Mesothelial cell of epicardium (in vitro differentiated cells): ENCODE measurements around the gene MUC21. TPM values are rescaled to one million over a fixed set of nuclear protein-coding genes. Genes with fewer than 3 reads are reported as not detected.

Source experiments
- DNase-seq, 2 experiments: peaks; one replicate each; pipeline ENCODE4 v3.0.0; 2021; ENCODE audit warnings: low spot score in 2 of 2; ENCODE audit not compliant: unreplicated experiment in 2 of 2
- H3K27ac Mint-ChIP-seq: 2 replicates; pipeline ENCODE4 v1.8.0; 2021; ENCODE audit warnings: mixed read lengths
- H3K27me3 Mint-ChIP-seq: 2 replicates; pipeline ENCODE4 v1.8.0; 2021; ENCODE audit warnings: low read depth, mixed read lengths
- H3K36me3 Mint-ChIP-seq: 2 replicates; pipeline ENCODE4 v1.8.0; 2021; ENCODE audit warnings: mixed read lengths
- H3K4me1 Mint-ChIP-seq: 2 replicates; pipeline ENCODE4 v1.8.0; 2021; ENCODE audit warnings: mixed read lengths
- H3K4me3 Mint-ChIP-seq: 2 replicates; pipeline ENCODE4 v1.8.0; 2021; ENCODE audit warnings: mild to moderate bottlenecking, moderate library complexity, mixed read lengths
- H3K9me3 Mint-ChIP-seq: 2 replicates; pipeline ENCODE4 v1.8.0; 2021; ENCODE audit warnings: mixed read lengths
- CTCF ChIP-seq: fragments of 200-600 bp; sonication (generic); IDR thresholded peaks from one replicate; pipeline ENCODE4 v1.5.0; 2021; ENCODE audit warnings: antibody characterized with exemption; ENCODE audit not compliant: unreplicated experiment
- total RNA-seq: library from RNA; stranded (reverse); gene quantifications from 3 replicates; pipeline ENCODE4 v1.2.1, GENCODE V29; 2021

The MUC21 gene
- total RNA-seq, 1 donor from 2014 or later: not detected

DNA sequence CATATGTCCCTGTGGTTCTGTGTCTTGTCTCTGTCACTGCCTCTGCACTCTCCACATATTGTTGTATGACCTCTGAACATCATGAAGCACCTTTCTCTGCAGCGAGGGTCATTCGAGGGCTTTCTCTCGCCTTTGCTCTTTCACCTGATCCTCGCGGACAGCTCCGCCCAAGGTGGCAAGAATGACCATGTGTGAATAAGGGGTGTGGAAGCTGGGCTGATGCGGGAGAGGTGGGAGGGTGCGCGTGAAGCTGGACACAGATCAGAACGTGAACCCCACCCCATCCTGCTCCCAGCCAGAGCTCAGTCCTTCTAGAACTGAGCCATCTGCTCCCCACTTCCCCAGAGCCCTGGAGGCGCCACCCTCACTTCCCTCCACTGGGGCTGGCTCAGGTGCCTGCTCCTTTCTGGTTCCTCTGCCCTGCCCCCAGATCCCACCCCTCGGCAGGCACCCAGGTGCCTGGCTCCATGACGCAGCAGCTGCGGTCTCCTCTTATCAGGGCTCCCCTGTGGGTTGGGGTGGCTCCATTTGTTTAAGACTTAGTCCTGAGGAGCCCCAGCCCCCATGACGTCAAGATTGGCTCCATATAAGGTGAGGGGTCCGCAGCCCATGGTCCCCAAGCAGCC is 43.0 kb upstream of the MUC21 start, which contains the start of gene MUCL3:
Gene MUCL3, plus strand, starts transcription at position 613 of the 626 bp plus-strand sequence. CDS start 27 bp downstream, outside the sequence.
- H3K27ac Mint-ChIP-seq: no peak within 1 kb of the TSS
- H3K27me3 Mint-ChIP-seq: no peaks in the 10 kb centered on the region
- no peaks in the 10 kb centered on the region for H3K9me3 Mint-ChIP-seq
- no peak within 1 kb of the TSS for H3K4me3 Mint-ChIP-seq
- H3K36me3 Mint-ChIP-seq: no peaks in the 10 kb centered on the region
- H3K4me1 Mint-ChIP-seq: peaks cover 44% of the 10 kb centered on the region
- TF ChIP-seq CTCF: no peak
- no peak for DNase-seq

DNA sequence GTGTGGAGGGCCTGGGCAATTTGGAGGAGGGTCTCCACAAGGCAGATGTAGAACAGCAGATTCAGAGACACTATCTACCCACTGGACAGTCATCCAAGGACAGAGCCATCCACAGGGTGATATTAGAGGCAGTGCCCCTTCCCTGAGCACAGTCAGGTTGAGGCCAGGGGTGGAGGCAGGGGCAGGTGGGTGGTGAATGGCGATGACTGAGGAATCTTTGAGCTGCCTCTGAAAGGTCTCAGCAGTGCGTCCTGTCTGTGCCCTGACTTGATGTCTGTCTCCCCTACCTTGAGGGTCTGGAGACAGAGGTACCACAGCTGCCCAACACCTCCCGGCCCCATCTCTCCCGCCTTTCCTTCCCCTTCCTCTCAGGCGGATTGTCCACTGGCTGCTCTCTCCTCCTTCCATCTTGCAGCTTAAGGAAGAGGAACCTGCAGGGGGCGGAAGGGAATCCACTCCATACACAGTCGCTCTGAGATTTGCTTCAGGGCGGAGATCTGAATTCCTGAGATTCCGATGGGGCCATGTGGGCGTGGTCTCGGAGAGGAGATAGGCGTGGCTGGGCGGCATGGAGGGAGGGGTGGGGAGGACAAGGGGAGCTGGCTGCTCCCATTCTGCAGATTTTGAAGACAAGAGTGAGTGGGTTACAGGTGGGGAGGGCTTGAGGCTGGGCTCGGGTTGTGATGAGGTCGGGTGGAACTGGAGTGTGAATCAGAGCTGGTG is 41.0 kb upstream of the MUC21 start:
- DNase-seq: peak; percentile 80 to 84
- H3K4me1 Mint-ChIP-seq: peaks cover 31% of the 10 kb centered on the region
- no peak for TF ChIP-seq CTCF
- no peaks in the 10 kb centered on the region for H3K36me3 Mint-ChIP-seq
- H3K4me3 Mint-ChIP-seq: no peak overlapping the region
- H3K27ac Mint-ChIP-seq: peak overlapping the region; percentile 21
- H3K27me3 Mint-ChIP-seq: peaks cover 2% of the 10 kb centered on the region
- H3K9me3 Mint-ChIP-seq: no peaks in the 10 kb centered on the region

GRCh38 chr6:30944051-30944450 is 39.5 kb upstream of the MUC21 start:
- H3K36me3 Mint-ChIP-seq: no peaks in the 10 kb centered on the region
- no peak overlapping the region for H3K4me3 Mint-ChIP-seq
- H3K27me3 Mint-ChIP-seq: peaks cover 13% of the 10 kb centered on the region
- TF ChIP-seq CTCF: no peak
- no peaks in the 10 kb centered on the region for H3K9me3 Mint-ChIP-seq
- DNase-seq: no peak
- H3K27ac Mint-ChIP-seq: no peak overlapping the region
- H3K4me1 Mint-ChIP-seq: peaks cover 22% of the 10 kb centered on the region

- H3K36me3 Mint-ChIP-seq: no peaks in the 10 kb centered on the region
- no peak for TF ChIP-seq CTCF
- no peak overlapping the region for H3K4me3 Mint-ChIP-seq
- peaks cover 24% of the 10 kb centered on the region for H3K27me3 Mint-ChIP-seq
- H3K9me3 Mint-ChIP-seq: peaks cover 3% of the 10 kb centered on the region
- DNase-seq: no peak
- no peak overlapping the region for H3K27ac Mint-ChIP-seq
- peaks cover 12% of the 10 kb centered on the region for H3K4me1 Mint-ChIP-seq
Measured at GRCh38 chr6:30945281-30945680, 38.2 kb upstream of the MUC21 start.

DNA sequence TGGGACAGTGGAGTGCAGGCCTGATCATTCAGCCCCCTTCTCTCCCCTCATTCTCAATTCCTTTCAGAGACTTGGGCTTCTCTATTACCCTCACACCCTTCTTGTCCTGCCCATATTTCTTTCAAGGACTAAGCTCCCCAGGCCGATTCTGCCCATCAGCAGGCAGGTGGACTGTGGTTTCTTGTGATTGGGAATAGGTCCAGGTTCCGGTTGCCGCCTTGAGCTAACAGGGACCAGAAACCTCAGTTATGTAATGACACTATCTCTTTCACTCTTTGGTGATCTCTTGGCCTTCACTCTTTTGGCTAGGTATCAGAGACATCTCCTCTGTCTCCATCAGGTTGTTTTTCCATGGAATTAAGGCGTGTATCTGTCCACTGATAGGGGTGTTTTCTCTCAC is 36.3 kb upstream of the MUC21 start:
- Mint-ChIP-seq H3K27me3 (peaks cover 44% of the 10 kb centered on the region), H3K36me3 (no peaks in the 10 kb centered on the region), H3K4me1 (peaks cover 6% of the 10 kb centered on the region), H3K27ac (no peak overlapping the region), H3K4me3 (no peak overlapping the region), H3K9me3 (peaks cover 20% of the 10 kb centered on the region)
- TF ChIP-seq CTCF: no peak
- DNase-seq: no peak
